ENCODE results near the gene SENP6. TPM values are rescaled to one million over a fixed set of nuclear protein-coding genes. Genes with fewer than 3 reads are reported as not detected.

The SENP6 gene
- total and polyA plus RNA-seq, 9 of the 15 experiments (the other 6 are each of a cell fraction or from before 2014, with no cell fraction given) = 11.1 to 79.4 (median 46.8) TPM

DNA sequence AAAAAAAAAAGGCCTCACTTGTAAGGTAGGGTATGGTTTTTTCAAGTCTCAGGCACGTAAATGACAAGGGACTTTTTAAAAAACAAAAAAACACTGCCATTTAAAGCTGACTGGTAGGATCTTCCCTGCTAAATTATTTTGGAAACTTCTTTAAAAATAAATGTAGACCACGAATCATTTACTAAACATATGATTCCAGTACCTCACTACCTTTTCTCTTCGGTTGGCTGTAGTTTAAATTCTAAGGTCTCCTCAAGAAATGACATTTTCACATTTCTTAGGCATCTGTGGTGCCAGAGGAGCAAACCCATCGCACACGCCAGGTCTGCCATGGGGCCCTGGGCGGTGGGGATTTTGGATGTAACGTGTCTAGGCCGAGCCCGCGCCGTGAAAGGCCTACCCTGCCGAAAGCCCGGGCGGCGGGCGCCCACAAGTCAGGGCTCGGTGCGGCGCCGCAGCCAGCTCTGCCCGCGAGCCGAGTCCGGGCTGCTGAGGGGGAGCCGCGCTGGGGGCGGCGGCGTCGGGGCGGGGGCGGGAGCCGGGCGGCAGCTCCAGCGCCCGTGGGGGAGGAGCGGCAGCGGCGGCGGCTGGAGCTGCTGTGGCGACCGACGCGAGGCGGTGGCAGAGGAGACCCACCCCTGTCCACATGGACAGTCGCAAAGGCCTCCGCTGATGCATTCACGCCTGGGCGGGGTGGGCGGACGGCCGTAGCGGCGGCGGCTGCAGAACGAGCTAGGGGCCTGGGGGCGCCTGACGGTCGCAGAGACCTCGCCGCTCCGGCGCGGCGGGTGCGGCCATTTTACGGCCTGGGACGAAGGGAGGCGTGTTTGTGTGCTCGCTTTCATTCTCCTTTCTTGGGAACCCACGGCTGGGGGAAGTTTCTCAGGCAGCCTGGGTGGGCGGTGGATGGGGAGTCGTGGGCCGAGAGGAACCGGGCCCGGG is at the start of gene SENP6 (continued):
- TF ChIP-seq SREBF1 (IDR thresholded peaks at IDR 0.05; ENCODE audit: borderline replicate concordance, low read depth, low read length) (no peak), ZNF146 (CRISPR knock-in tag; IDR thresholded peaks at IDR 0.05; ENCODE audit: unreplicated experiment) (no peak), MAFG (tag; conservative IDR thresholded peaks at IDR 0.05) (no peak; the same call in 1 of the 2 replicates), ZNF785 (CRISPR knock-in tag; IDR thresholded peaks at IDR 0.05) (no peak), ZNF507 (tag; conservative IDR thresholded peaks at IDR 0.05) (no peak), KLF1 (tag; IDR thresholded peaks at IDR 0.05) (no peak), WHSC1 (IDR thresholded peaks at IDR 0.05; ENCODE audit: low read length) (no peak), SRSF3 (IDR thresholded peaks at IDR 0.05; ENCODE audit: insufficient read depth, low read length) (no peak), SMARCC2 (IDR thresholded peaks at IDR 0.05; ENCODE audit: low read depth) (no peak), ZNF140 (CRISPR knock-in tag; IDR thresholded peaks at IDR 0.05) (no peak), RNF2 (IDR thresholded peaks at IDR 0.05) (peak; percentile 64), ZNF408 (CRISPR knock-in tag; IDR thresholded peaks at IDR 0.05; ENCODE audit: low read depth) (no peak), CHD4 (IDR thresholded peaks at IDR 0.05; ENCODE audit: insufficient read depth, insufficient replicate concordance, low read depth, low read length, poor library complexity, severe bottlenecking) (no peak), POLR2AphosphoS2 (IDR thresholded peaks at IDR 0.05; ENCODE audit: low read length) (no peak), LEF1 (IDR thresholded peaks at IDR 0.05) (no peak), DMBX1 (CRISPR knock-in tag; IDR thresholded peaks at IDR 0.05; ENCODE audit: borderline replicate concordance) (no peak)
- TF ChIP-seq, protein P1, sequence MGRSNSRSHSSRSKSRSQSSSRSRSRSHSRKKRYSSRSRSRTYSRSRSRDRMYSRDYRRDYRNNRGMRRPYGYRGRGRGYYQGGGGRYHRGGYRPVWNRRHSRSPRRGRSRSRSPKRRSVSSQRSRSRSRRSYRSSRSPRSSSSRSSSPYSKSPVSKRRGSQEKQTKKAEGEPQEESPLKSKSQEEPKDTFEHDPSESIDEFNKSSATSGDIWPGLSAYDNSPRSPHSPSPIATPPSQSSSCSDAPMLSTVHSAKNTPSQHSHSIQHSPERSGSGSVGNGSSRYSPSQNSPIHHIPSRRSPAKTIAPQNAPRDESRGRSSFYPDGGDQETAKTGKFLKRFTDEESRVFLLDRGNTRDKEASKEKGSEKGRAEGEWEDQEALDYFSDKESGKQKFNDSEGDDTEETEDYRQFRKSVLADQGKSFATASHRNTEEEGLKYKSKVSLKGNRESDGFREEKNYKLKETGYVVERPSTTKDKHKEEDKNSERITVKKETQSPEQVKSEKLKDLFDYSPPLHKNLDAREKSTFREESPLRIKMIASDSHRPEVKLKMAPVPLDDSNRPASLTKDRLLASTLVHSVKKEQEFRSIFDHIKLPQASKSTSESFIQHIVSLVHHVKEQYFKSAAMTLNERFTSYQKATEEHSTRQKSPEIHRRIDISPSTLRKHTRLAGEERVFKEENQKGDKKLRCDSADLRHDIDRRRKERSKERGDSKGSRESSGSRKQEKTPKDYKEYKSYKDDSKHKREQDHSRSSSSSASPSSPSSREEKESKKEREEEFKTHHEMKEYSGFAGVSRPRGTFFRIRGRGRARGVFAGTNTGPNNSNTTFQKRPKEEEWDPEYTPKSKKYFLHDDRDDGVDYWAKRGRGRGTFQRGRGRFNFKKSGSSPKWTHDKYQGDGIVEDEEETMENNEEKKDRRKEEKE (IDR thresholded peaks at IDR 0.05; ENCODE audit: borderline replicate concordance in 1 of 2, control insufficient read depth in 1 of 2, low read depth in 2 of 2, low read length in 1 of 2) = no peak
- TF ChIP-seq, protein P2, sequence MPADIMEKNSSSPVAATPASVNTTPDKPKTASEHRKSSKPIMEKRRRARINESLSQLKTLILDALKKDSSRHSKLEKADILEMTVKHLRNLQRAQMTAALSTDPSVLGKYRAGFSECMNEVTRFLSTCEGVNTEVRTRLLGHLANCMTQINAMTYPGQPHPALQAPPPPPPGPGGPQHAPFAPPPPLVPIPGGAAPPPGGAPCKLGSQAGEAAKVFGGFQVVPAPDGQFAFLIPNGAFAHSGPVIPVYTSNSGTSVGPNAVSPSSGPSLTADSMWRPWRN (IDR thresholded peaks at IDR 0.05; ENCODE audit: low read depth) = no peak
- TF ChIP-seq, protein P3, sequence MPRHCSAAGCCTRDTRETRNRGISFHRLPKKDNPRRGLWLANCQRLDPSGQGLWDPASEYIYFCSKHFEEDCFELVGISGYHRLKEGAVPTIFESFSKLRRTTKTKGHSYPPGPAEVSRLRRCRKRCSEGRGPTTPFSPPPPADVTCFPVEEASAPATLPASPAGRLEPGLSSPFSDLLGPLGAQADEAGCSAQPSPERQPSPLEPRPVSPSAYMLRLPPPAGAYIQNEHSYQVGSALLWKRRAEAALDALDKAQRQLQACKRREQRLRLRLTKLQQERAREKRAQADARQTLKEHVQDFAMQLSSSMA (CRISPR knock-in tag; IDR thresholded peaks at IDR 0.05) = no peak
- TF ChIP-seq, protein P4, sequence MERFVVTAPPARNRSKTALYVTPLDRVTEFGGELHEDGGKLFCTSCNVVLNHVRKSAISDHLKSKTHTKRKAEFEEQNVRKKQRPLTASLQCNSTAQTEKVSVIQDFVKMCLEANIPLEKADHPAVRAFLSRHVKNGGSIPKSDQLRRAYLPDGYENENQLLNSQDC (CRISPR knock-in tag; IDR thresholded peaks at IDR 0.05) = no peak; the same call in 1 of the 2 replicates
- TF ChIP-seq, protein P5, sequence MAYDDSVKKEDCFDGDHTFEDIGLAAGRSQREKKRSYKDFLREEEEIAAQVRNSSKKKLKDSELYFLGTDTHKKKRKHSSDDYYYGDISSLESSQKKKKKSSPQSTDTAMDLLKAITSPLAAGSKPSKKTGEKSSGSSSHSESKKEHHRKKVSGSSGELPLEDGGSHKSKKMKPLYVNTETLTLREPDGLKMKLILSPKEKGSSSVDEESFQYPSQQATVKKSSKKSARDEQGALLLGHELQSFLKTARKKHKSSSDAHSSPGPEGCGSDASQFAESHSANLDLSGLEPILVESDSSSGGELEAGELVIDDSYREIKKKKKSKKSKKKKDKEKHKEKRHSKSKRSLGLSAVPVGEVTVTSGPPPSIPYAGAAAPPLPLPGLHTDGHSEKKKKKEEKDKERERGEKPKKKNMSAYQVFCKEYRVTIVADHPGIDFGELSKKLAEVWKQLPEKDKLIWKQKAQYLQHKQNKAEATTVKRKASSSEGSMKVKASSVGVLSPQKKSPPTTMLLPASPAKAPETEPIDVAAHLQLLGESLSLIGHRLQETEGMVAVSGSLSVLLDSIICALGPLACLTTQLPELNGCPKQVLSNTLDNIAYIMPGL (CRISPR knock-in tag; IDR thresholded peaks at IDR 0.05) = peak; percentile 93

All from K562 (cell line).